HG02938 (cell line): Measurements from ENCODE around the gene TMEM163.
"Not testable (repeated sequence)": the region's sequence is repeated elsewhere in the genome, so short reads cannot be mapped to it uniquely, and the experiment has no call there.

Experiments
- ATAC-seq: cut with Tn5 transposase; IDR thresholded peaks from one replicate; pipeline ENCODE4 v1.9.1; 2021; ENCODE audit warnings: mild to moderate bottlenecking, moderate library complexity; ENCODE audit not compliant: unreplicated experiment

Gene TMEM163

DNA sequence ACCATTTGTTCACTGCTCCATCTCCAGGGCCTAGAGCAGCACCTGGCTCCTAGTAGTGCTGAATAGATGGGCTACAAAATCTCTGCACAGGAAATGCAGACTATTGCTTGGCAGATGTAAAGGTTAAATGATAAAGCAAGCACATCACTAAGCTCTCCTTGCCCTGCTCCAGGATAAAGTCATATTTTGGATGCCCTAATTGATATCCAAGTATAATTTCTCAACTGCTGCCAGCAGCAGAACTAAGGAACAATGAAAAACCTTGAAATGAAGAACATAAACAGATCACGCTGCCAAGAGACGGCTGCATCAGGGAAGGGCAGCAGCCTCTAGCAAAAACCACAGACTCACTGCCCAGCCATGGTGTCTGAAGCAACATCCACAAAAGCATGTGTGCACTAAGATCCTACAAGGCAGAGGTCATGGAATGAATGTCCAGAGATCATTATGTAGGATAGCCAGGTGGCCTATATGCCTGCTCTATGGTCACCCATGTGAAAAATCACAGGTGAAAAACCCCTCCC, 134.7 kb downstream of the TMEM163 start:
- no peak for ATAC-seq

DNA sequence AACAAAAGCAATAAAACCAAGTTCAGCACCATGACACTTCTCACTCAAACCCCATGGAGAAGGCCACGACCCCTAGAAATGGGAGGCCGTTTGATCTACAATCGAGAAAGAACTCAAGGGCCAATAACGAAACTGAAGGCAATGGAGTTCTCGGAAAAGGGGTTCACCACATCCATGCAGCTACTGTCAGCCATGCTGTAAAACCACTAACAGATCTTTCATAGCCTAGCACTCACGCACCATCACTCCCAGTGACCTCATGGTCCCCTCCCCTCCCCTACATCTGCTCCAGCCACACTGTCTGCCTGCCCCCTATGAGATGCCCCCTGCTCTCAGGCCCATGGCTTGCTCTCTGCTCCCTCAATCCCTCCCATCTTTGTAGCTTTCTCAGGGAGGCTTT, 135.3 kb downstream of the TMEM163 start:
- no peak for ATAC-seq

DNA sequence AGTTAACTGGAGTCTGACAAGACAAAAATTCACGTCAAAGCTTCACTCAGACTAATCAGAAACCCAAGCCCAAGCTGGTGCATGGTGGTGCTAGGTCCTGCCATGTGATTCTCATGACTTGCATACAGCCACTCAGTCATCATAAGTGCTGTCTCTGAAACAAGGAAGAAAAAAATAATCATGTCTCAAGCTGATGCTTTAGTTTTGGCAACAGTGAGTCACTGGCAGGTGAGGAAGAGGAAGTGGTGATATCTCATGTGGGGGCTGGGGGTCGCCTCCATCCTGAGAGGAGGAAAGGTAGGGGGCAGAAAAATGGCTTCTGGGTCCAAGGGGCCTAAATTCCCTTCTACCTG, 136.3 kb downstream of the TMEM163 start:
- no peak for ATAC-seq

DNA sequence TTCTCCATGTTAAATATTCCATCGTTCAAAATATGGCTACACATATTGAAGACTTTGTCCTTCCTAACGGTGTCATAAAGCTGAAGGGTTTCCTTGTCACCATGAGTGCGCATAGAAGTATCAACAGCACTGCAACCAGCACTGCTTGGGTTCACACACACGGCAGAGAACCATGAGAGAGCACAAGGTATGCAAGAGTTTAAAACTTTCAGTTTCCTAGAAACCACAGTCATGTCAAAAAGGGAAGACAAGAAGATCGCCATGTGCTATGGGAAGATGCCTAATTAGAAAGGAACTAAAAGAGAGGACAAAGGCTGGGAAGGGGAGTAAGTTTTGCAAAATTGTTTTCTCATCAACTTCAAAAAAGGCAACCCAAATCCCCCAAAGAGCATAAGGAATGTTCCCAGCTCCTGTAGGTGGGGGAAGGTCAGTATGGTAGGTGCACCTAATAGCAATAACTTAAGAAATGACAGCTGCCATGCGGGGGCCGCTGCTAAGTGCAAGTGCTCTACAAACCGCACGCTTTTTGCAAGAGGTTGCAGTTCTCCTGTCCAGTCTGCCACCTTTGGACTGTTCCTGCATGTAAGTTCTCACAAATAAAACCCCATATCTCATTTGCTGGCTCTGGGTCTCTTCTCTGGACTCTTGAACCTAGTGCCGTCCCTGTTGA, 136.8 kb downstream of the TMEM163 start:
- ATAC-seq = peak; percentile 53

DNA sequence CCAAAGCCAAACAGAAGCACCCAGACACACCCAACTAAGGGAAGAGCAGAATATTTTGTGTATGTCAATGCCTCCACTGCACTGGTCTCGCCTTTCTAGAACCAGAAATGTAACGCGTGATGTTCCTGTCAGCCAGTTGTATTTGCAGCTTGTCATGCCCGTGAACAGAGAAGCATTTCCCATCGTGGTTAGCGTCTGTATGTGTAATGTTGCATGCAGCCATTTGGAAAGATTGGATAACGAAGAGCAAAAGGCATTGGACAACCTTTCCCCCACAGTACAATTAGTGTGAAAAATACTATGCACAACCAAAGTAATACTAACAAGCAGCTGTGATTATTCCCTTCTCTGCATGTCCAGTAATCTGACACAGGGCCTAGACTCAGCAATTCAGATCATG, 140.5 kb downstream of the TMEM163 start:
- ATAC-seq = no peak

DNA sequence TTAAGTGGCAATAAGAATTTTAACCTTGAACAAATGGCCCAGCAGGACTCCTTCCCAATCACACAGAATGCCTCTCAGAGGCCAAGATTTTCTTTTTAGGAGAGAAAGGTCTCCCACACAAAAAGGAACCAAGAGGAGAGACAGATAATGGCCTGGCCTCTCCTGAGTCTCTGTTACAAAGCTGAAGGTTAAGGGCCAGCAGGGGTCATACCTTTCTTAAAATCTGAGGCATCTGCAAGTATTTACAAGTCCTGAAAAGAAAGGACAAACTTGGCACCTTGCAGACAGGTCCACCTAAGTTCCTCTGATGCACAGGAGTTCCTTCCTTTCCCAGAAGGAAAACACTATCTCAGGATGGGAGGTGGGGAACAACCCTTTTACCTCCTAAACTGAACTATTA, 142.3 kb downstream of the TMEM163 start:
- ATAC-seq = no peak

DNA sequence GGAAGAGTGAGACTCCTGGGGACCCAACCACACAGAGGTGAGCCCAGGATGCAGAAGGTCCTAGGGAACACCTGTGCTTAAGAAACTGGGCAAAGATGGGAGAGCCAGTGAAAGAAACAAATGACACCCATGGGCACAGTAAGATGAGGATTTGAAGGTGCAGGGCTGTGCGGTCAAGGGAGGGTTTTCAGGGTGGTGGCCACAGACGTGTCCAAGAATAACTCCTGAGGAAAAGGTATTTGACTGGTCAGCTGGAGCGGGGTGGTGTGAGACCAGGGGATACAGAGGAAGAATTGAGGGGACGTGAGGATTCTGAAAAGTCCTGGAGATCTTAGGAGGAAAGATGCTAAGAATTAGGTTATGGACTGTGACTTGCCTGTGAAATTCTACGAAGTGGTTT, 142.9 kb downstream of the TMEM163 start:
- no peak for ATAC-seq

DNA sequence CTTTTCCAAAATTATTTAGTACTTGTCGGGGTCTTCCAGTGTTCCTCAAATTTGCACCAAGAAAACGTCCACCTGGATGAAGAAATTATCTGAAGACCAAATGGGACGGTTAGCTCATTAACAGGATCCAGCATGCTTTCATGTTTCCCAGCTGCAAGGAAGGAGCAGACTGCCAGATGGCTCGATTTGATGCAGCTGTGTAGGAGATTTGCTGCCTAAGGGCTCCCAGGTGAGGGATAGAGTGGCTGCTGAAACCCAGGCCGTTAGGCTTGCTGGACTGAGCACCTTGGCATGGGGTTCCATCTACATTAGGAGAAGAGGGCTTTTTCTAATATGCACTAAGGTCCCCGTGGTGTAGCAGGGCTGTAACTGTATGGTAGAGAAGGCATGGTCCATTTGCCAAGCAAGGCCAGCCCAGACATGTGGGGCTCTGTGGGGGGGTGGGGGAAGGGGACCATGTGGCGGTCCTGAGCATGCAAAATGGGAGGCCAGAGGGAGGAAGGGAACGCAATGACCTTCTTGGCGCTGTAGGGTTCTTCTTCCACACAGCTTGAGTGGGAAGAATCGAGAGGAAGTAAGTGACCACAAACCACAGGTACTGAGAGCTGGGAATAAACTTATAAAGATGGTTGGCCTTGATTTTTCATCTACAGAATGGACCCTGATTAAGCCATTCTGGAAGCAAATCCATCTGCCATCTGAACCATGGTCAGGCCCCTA, 144.0 kb downstream of the TMEM163 start:
- ATAC-seq = no peak

DNA sequence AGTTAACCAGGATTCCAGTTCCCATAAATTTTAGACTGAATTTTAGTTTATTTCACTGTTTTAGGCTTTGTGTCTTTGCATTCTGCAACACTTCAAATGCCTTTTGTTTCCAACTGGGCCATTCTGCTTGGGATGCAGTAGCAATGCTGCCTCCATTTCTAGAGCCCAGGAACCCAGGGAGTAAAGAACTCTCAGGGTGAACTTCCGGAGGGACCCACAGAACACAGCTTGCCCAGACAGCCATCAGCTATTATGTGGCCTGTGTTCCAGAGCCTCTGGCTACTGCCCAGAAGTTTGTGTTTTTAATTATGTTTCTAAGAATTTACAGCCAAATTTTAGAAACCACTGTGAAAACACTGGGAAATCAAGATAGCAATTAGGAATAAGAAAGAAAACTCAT, 145.1 kb downstream of the TMEM163 start:
- no peak for ATAC-seq

DNA sequence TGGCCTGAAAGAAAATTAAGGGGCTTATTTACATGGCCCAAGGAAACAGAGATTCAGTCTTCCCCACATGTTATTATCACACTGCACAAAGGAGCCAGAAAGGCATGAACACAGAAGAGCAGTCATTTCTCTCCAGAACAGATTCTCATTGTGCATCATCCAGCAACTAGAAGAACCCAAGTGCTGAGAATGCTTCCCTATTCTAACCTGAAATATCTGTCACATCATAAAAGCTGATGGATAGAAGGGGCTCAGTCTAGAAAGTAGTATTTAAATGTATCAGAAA, 145.8 kb downstream of the TMEM163 start:
- no peak for ATAC-seq

DNA sequence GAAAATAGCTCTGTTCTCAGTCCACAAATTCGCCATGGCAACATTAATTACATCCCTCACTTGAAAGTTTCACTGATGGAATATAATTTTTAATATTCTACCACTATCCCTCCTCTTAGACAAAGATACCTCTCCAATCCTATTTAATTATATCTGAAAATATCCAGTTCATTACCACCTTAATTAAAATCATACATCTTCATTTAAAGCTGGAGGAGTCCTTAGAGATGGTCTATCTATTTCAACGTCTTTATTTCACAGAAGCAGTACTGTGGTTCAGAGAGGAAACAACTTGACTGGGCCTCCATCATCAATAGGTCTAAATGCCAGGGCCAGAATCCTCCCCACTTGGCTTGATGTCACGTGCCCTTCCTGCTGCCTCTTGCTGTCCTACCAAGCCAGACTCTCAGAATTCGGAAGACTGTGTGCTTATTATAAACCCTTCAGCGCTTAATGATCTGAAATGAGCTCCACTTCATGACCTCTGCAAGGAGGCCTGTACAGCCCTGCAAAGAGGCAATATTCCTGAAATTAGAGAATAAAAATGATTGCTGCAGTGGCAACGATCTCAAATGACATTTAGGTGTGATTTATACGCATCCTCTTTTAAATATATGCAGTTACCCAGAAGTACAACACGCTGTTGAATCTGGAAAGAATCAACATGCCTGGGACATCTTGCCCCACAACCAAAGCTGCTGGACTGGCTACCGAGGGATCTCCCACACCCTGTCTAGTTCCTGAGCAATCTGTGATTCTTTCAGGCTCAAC, 146.3 kb downstream of the TMEM163 start:
- ATAC-seq = no peak

DNA sequence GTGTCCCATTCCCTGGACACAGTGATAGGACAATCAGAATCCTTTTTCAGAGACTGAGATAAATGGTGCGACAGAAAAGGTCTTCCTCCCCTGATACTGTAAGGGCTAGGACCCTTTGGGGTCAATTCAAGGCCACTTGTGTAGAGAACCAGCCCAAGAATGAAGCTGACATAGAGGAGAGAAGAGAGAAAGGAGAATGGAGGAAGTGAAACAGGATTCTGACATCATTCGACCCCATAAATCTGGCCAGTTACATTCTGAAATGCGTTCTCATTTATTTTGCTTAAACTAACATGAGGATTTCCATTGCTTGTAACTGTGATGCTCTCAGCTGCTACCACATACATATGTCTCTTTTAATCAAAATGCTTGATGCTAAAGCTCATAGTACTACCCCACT, 148.1 kb downstream of the TMEM163 start:
- ATAC-seq = no peak

DNA sequence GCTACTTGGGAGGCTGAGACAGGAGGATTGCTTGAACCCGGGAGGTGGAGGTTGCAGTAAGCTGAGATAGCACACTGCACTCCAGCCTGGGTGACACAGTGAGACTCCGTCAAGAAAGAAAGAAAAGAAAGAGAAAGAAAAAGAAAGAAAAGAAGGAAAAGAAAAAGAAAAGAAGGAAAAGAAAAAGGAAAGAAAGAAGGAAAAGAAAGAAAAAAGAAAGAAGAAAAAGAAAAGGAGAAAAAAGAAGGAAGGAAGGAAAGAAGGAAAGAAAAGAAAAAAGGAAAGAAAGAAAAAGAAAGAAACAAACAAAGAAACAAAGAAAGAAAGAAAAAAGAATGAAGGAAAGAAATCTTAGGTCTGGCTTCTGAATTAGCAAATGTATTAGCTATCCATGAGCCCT, 150.4 kb downstream of the TMEM163 start:
- ATAC-seq = no peak

DNA sequence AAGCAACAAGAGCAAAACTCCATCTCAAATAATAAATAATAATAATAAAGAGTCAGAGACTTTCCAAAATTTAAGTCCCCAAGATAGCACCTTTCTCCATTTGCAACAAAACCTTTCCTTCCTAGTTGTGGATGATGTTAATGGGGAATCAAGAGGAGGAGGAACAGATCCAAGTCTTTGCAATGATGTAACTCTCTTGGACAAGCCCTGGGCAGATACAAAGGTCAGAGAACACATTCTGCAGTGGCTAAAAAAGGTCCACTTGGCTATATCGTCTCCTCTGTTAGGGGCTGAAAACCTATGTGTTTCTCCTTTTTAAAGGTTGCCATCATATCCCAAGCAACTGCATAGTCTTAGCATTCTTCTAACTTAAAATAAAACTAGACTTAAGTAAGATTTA, 151.1 kb downstream of the TMEM163 start:
- ATAC-seq = no peak

DNA sequence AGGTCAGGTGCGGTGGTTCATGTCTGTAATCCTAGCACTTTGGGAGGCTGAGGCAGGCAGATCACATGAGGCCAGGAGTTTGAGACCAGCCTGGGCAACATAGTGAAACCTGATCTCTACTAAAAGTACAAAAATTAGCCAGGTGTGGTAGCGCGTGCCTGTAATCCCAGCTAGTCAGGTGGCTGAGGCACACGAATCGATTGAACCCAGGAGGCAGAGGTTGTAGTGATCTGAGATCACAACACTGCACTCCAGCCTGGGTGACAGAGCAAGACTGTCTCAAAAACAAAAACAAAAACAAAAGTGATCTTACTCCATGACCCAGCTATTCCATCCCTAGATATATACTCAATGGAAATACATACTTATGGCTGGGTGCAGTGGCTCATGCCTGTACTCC, 153.8 kb downstream of the TMEM163 start:
- ATAC-seq = not testable (repeated sequence)

DNA sequence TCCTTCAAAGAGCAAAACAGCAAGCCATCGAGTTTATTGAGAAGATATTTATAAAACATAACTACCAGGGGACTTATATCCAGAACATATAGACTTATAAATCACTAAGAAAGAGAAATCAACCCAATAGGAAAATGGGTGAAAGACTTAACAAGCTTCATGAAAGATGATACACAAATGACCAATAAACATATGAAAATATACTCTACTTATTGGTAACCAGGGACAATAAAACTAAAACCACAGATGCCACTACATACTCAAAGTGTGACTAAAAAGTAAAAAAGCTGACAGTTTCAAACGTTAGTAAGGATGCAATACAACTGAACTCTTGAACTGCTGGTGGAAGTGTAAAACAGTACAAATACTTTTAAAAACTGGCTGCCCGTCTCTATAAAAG, 154.3 kb downstream of the TMEM163 start:
- ATAC-seq = peak; percentile 72

DNA sequence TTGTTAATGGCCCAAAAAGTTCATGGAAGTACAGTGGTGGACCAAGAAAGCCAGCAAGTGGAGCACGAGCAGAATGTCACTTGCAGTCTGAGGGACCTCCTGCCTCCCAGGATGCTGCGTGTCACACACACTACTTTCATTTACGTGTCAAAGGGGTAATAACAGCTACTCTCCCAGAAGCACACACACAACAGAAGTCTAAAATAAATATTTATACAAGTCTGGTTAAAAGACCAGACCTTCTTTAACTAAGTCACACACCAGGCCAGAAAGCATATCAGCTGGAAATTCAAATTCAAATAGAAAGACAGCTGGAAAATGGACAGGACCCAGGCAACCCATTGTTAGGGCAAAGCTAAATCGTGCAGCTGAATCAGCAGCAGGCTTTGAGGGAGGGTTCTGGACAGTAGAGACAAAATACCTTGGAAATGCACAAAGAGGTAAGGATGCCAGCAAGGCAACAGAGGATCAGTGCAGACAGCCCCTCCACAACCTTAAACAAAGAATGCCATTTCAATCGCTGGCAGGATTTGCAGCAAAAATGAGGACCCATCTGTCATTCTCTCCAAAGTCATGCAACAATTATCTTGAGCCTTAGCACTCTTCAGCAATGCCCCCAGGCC, 160.5 kb downstream of the TMEM163 start:
- no peak for ATAC-seq

DNA sequence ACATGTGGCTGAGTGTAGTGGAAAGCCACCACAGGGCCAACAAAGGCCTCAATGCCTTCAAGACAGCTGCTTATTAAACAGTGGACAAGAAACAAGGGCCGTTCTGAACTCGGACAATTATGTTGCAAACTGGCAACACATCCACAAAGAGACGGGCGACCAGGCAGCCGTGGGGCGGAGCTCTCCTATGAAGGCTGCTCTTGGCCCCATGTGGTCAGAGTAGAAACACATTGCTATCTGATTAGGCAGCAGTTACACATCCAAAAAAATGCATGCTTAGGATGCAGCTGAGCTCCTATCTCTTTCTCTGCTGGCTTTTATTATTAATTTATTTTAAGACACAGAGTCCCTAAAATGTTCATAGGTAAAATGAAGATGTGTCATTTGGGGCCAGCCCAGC, 163.4 kb downstream of the TMEM163 start:
- ATAC-seq = no peak

DNA sequence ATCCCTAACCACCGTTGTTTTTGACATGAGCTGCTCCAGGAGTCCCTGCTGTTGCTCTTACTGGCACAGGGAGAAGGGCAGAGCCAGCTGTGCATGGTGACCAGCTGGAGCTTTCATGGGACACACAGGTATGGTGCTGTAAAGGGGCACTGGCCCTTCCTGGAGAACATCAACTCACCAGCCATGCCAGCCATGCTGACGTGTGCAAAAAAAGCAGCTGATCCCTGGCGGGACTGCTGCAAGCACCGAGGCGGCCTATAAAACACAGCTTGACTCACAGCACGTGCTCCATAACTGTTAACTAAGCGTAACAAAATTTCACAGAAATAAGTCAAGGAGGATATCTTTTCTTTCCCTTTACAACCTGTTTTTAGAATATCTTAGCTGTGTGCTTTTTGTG, 165.1 kb downstream of the TMEM163 start:
- no peak for ATAC-seq

DNA sequence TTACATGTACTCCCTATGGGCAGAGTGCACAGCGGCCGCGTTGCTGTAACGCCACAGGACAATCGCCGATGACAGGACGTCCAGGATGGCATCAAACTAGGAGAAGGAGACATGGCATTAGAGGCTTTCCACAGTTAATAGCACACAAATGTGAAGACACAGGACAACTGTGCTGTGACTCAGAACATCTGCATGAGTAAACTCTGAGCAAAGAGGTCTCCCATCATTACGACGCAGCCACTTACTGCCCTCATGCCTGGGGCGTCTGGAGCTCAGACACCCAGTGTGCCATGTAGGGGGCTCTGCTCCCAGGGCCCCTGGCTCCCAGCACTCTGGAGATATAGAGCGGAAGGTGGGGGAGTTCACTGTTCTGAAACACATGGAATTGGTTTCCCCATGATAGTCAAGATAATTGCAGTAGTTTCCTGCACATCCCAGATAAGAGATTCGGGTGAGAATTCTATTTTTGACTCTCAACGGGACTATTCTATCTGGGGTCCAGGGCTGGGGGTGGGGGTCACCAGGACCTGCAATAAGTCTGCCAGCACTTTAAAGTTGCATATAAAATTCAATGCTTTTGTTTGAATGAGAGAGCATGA, 168.1 kb downstream of the TMEM163 start:
- no peak for ATAC-seq

DNA sequence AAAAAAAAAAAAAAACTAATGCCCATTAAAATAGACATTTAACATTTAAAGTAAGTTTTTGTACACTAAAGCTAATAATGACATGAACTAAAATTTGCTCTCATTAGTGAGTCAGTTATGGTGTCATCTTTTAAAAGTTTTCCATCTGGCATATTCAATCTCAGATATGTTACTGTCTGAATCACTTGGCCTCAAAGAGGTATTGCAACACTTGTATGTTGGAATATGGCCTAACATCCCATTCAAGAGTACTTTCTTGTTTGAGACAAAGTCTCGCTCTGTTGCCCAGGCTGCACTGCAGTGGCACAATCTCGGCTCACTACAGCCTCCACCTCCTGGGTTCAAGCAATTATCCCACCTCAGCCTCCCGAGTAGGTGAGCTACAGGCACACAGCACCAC, 169.7 kb downstream of the TMEM163 start:
- no peak for ATAC-seq
